Fibroblast of skin of left biceps (primary cell): ENCODE results near the gene PBRM1.
"Not testable (repeated sequence)": the region's sequence is repeated elsewhere in the genome, so short reads cannot be mapped to it uniquely, and the experiment has no call there.

ENCODE experiments used
- DNase-seq, 2 experiments: peaks; one replicate each; pipeline ENCODE4 v3.0.0-alpha.2; 2013; ENCODE audit warnings: low read depth in 2 of 2

Gene PBRM1

DNA sequence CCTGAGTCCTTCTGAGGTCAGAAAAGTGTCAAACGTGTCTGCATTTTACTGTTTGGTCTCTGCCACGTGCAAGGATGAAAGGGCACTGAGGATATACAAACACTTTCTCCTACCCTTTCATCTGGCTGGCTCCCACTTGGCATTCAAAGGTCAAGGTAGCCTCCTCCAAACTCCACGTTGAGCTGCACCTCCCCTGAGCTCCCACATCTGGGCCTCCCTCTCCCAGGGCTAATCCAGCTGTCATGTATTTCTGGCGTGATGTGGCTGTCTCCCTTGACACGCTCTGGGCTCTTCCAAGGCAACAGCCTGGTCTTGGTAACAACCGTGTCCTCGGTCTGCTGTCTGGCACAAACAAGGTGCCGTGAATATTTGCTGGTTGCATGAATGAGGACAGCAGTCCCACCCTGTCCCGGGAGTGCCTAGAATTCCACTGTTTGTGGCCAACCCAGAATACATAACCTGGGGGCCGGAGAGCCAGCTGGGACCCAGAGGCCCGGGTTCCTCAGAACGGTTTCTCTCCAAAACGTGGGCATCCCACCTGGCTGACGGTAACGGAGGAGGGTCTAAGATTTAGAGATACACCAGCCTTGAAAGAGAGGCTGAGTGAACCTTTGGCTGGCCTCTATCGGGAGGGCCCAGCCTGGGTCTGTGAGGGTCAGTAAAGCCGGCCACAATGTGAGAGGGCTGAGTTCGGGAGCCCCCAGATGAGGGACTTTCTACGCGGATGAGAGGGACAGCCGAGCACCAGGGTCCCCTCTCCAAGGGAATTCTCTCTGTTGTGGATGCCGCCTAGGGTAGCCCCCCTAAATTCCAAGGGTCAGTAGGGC, 19.1 kb upstream of the PBRM1 start:
- DNase-seq: no peak

GRCh38 chr3:52703341-52703740, 17.6 kb upstream of the PBRM1 start:
- no peak for DNase-seq

DNA sequence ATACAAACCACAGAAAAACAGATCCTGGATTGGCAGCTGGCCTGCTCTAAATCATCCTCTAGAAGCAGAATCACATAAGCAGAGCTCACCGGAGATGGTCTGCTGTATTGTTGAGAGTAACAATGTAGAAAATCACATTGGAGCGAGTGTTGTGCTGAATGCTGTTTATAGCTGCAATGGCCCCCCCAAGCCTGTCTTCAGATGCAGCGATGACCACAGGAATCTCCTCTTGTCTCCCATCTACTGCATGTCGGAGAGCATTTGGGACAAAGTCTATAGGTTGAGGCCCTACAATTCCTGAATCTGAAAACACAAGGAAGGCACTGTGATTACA, 11.9 kb upstream of the PBRM1 start:
- no peak for DNase-seq

GRCh38 chr3:52696830-52697631, 11.3 kb upstream of the PBRM1 start:
- no peak for DNase-seq

DNA sequence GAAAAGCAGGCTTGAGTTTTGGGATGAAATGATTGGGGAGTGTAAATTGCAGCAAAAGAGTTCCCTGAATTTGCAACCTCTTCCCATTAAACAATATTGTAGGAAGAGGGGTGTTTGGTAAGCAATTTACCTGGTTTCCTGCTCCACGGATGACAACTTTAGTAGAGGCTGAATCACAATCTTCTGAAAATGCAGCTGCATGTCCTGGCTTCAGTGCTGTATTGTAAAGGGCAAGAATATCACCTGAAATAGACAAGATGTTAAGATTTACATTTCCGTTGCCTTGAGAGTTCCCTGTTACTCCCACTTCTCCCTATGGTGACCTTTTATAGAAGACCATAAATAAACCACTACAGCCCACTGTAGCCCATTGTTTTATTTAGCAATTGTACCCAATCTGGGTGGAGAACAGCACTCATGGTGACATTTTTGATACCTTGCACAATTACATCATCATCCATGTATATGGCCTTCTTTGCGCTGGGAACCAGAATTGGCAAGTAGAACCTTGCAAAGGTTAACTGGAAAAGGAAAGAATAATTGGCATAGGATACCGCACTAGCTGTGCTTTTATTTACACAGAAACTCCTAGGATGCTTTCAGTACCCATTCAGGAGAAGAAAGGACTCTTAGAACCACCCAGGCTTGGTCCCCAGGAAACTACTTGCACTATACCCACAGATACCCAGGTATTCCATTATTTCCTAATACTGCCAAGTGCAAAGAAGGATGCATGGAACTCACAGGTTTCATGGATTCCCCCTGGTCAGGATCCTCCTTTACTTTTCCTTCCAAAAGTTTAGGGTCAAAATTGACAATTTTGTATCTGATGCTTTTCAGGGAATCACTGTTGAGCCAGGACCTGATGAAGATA, 10.3 kb upstream of the PBRM1 start:
- no peak for DNase-seq

- DNase-seq: no peak
Measured at GRCh38 chr3:52694528-52695189, 8.9 kb upstream of the PBRM1 start.

DNA sequence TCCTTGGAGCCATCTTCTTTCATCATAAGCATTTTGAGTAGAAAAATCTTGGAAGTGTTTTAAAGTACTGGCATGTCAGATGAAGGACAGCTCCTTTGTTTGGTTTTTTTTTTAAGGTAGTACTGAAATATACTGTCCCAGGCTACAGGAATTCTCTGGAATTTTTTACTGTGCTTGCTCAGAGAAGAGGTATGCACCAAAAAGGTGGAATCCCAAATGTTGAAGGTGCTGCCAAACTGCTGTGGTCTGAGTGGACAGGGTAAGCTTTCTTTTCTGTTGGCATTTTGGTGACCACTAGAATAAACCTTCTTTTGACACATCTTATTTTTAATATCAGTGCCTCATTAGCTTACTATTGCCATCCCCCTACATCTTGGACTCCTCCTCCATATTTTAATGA, 7.4 kb upstream of the PBRM1 start:
- DNase-seq: no peak

DNA sequence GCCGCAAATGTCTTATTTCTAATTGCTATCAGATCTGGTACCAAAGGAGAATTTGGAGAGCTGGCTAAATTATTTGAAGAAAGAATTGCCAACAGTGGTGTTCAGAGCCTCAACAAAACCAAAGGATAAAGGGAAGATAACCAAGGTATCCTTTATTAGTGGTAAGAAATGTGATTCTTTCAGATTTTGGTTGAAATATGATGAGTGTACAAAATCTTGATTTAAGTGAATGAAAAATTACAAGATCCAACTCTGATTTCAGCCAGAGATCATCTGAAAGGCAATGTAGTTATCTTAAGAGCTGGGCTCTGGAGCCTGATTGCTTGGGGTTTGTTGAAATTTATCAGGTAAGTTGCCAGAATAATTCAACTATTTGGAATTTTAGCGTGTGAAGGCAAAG, 4.8 kb upstream of the PBRM1 start:
- no peak for DNase-seq

GRCh38 chr3:52689151-52689550, 3.4 kb upstream of the PBRM1 start:
- no peak for DNase-seq

DNA sequence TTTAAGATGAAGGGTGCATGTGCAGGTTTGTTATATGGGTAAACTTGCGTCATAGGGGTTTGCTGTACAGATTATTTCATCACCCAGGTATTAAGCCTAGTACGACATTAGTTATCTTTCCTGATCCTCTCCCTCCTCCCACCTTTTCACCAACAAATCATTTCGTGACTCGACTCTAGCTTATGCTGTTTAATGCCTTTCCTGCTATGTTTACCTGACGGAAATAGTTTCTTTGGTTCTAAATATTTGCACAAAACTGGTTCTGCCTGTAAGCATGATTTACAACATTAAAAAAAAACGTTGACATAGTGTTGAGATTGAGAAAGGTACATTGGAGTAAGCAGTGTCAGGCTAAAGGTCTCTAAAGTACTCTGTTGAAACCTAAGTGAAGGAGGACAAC, 2.6 kb upstream of the PBRM1 start:
- DNase-seq: no peak

DNA sequence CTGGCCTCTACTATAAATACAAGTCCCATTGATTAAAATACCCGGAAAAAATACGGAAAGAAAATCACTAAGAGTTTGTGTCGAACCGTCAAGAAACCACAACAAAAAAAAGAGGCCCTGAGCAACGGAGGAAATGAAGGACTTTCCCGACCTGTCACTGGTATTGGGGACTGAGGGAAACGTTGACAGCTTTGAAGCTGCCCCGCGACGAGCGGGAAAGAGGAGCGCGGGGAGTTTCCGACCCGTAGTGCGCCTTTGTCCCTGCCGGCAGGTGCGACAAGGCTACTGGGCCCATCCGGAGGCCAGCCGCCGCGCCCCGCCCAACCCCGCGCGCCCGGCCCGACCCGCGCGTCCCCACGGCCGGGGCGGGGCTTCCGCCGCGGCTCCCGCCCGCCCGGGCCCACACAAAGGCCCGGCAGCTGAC, 416 bp downstream of the PBRM1 start:
- DNase-seq: peak in 1 of 2 experiments; percentile 19

- DNase-seq: no peak
Measured at GRCh38 chr3:52684184-52684583, 1.5 kb downstream of the PBRM1 start.

- DNase-seq: no peak
Measured at GRCh38 chr3:52683611-52684010, 2.1 kb downstream of the PBRM1 start.

- DNase-seq: peak in 1 of 2 experiments; percentile 43
Measured at GRCh38 chr3:52682016-52682415, 3.7 kb downstream of the PBRM1 start.

GRCh38 chr3:52681596-52681995, 4.1 kb downstream of the PBRM1 start:
- DNase-seq: no peak

- DNase-seq: no peak
Measured at GRCh38 chr3:52679811-52680210, 5.9 kb downstream of the PBRM1 start.

DNA sequence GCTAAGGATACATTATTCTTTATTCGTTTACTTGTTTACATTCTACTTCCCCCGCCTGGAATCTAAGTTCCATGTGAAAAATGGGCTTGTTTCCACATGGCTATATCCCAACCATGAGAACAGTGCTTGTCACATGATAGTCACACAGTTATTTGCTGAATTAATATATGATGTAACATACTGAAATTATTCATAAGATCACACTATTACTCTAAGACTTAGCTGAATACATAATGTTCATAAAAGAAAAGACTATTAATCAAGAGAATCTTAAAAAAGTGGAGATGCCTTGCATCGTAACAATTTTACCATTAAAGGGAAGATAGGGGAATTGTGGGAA, 6.5 kb downstream of the PBRM1 start:
- DNase-seq: peak in 1 of 2 experiments; percentile 28

DNA sequence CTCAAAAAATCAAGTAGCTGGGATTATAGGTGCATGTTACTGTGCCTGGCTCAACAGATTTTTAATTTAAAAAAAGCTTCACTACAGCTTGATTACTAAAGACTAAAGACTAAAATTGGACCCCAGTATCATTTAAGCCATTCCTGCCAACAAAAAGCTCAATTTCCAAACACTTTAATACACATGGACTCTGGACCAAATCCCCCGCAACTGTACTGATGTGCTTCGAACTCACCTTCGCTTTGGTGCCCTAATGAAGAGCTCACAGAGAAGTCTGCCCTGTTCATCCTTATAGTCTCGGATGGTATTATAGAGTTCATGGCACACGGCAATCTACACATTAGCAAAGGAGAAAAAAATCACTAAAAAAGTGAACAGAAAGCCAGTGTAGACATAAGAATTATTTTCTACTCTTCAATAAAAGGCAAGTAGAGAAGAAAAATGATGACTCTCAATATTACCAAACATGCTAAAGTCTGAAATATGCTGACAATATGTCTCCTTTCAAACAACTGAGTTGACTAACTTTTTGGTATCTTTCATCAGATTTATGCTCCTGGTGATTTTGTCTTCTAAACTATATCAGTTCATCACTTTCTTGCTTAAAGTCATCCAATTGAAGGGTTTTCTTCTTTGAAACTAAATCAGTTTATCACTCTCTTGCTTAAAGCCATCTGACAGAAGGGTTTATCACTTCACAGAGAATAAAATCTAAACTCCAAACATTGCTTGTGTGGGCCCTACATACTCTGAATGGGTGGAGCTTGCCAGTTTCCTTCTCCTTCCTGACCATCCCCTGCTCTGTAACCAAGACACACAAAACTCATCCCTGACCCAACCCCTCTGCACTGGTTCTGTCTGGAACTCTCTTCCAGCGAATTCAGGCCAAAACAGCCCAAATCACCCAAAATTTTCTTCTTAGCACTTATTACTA, 7.2 kb downstream of the PBRM1 start:
- no peak for DNase-seq

DNA sequence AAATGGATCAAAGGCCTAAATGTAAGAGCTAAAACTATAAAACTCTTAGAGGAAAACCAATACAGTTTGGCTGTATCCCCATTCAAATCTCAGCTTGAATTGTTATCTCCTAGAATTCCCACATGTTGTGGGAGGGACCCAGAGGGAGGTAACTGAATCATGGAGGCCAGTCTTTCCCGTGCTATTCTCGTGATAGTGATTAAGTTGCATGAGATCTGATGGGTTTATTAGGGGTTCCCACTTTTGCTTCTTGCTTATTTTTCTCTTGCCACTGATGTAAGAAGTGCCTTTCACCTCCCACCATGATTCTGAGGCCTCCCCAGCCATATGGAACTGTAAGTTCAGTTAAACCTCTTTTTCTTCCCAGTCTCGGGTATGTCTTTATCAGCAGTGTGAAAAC, 9.5 kb downstream of the PBRM1 start:
- DNase-seq: not testable (repeated sequence)

GRCh38 chr3:52671676-52672075, 14.0 kb downstream of the PBRM1 start:
- no peak for DNase-seq
